Measurements from ENCODE around the gene LIX1L. TPM values are rescaled to one million over a fixed set of nuclear protein-coding genes. Genes with fewer than 3 reads are reported as not detected.

LIX1L gene
- total and polyA plus RNA-seq, 2 of the 13 experiments (the other 11 are each of a cell fraction or from before 2014, with no cell fraction given): 8.1 to 24.9 TPM

GRCh38 chr1:145962157-145963102 lies 4.6 kb upstream of the LIX1L start:
- Histone ChIP-seq H3K4me3 (replicated peaks in 1 of 3; ENCODE audit: insufficient read depth in 1 of 3, low read depth in 2 of 3, low read length in 3 of 3) (peak overlapping the region; percentile 60 to 91 (median 68); a peak in 5 of 6 replicates), H3K9me3 (ENCODE audit: low read length) (no peaks in the 10 kb centered on the region), H4K20me1 (ENCODE audit: insufficient read depth, low read length) (no peaks in the 10 kb centered on the region), H3K9ac (ENCODE audit: insufficient read depth, low read depth, low read length) (no peak overlapping the region), H3K27me3 (ENCODE audit: control insufficient read depth in 1 of 2, insufficient read depth in 2 of 2, low read length in 2 of 2) (peaks cover 0 to 30% of the 10 kb centered on the region in 2 experiments; a peak in 3 of 5 replicates), H3K4me2 (ENCODE audit: low read depth, low read length) (peak overlapping the region; percentile 99), H3K79me2 (ENCODE audit: insufficient read depth, low read length) (no peaks in the 10 kb centered on the region), H3K27ac (ENCODE audit: extremely low read length, insufficient read depth, low read length) (no peak overlapping the region), H2AFZ (ENCODE audit: low read length) (no peak overlapping the region), H3K36me3 (replicated peaks in 1 of 2; ENCODE audit: control insufficient read depth in 1 of 2, insufficient read depth in 2 of 2, low read length in 2 of 2) (no peaks in the 10 kb centered on the region), H3K4me1 (ENCODE audit: insufficient read depth, low read length) (peaks cover 57% of the 10 kb centered on the region)
- WGBS (ENCODE audit: low lambda C conversion rate): 43% methylated on average over 14 of the region's 36 CpGs
- CTCF ChIA-PET (ENCODE audit: low intra/inter-chr PET ratio, low total read pairs): no interaction called here
- TF ChIP-seq, protein P1, sequence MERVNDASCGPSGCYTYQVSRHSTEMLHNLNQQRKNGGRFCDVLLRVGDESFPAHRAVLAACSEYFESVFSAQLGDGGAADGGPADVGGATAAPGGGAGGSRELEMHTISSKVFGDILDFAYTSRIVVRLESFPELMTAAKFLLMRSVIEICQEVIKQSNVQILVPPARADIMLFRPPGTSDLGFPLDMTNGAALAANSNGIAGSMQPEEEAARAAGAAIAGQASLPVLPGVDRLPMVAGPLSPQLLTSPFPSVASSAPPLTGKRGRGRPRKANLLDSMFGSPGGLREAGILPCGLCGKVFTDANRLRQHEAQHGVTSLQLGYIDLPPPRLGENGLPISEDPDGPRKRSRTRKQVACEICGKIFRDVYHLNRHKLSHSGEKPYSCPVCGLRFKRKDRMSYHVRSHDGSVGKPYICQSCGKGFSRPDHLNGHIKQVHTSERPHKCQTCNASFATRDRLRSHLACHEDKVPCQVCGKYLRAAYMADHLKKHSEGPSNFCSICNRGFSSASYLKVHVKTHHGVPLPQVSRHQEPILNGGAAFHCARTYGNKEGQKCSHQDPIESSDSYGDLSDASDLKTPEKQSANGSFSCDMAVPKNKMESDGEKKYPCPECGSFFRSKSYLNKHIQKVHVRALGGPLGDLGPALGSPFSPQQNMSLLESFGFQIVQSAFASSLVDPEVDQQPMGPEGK (CRISPR knock-in tag; IDR thresholded peaks at IDR 0.05): 0 out of 2 replicates have a peak, but pooled peaks have one; percentile 6
- TF ChIP-seq, protein P2, sequence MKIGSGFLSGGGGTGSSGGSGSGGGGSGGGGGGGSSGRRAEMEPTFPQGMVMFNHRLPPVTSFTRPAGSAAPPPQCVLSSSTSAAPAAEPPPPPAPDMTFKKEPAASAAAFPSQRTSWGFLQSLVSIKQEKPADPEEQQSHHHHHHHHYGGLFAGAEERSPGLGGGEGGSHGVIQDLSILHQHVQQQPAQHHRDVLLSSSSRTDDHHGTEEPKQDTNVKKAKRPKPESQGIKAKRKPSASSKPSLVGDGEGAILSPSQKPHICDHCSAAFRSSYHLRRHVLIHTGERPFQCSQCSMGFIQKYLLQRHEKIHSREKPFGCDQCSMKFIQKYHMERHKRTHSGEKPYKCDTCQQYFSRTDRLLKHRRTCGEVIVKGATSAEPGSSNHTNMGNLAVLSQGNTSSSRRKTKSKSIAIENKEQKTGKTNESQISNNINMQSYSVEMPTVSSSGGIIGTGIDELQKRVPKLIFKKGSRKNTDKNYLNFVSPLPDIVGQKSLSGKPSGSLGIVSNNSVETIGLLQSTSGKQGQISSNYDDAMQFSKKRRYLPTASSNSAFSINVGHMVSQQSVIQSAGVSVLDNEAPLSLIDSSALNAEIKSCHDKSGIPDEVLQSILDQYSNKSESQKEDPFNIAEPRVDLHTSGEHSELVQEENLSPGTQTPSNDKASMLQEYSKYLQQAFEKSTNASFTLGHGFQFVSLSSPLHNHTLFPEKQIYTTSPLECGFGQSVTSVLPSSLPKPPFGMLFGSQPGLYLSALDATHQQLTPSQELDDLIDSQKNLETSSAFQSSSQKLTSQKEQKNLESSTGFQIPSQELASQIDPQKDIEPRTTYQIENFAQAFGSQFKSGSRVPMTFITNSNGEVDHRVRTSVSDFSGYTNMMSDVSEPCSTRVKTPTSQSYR (CRISPR knock-in tag; IDR thresholded peaks at IDR 0.05; ENCODE audit: borderline replicate concordance): 0 out of 2 replicates have a peak, but pooled peaks have one; percentile 0
- TF ChIP-seq IKZF4 (CRISPR knock-in tag; IDR thresholded peaks at IDR 0.05; ENCODE audit: borderline replicate concordance, low read depth, not compliant biosample characterization): no peak
- FAIRE-seq: no peak
- no peak for ATAC-seq
- intact Hi-C loops (cut with micrococcal nuclease; ENCODE audit: unreplicated experiment): loop anchor here (5.0 kb wide), 2 partner anchors 45 to 105 kb away; partner anchors contain the start of gene PIAS3
- in situ Hi-C loops (cut with HindIII; ENCODE audit: extremely low pct_ligation_motif_present, low pct_unique_long_range_greater_than_20kb): loop anchor here (5.0 kb wide), 1 partner anchor 35 kb away; the partner anchor contains the start of gene RBM8A
- no TSS peak for BruUV-seq (replicated peaks)
- no peak for DNase-seq (ENCODE audit: low spot score)
- POLR2A ChIA-PET: interaction anchor here (1.6 to 3.4 kb wide), 4 partner anchors 30 to 117 kb away, joined by 3 to 51 read pairs (median 16); partner anchors contain the start of genes NUDT17 and RBM8A

Measured in HepG2 (cell line).